ENCODE measurements around the gene ASPSCR1.

Gene ASPSCR1, protein sequence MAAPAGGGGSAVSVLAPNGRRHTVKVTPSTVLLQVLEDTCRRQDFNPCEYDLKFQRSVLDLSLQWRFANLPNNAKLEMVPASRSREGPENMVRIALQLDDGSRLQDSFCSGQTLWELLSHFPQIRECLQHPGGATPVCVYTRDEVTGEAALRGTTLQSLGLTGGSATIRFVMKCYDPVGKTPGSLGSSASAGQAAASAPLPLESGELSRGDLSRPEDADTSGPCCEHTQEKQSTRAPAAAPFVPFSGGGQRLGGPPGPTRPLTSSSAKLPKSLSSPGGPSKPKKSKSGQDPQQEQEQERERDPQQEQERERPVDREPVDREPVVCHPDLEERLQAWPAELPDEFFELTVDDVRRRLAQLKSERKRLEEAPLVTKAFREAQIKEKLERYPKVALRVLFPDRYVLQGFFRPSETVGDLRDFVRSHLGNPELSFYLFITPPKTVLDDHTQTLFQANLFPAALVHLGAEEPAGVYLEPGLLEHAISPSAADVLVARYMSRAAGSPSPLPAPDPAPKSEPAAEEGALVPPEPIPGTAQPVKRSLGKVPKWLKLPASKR

GRCh38 chr17:81977211-81977808, at the start of gene ASPSCR1:
Gene ASPSCR1 (plus strand): TSS chr17:81977629. CDS start chr17:81977647, 18 bp downstream.
- in situ Hi-C loops (cut with HindIII; ENCODE audit: low pct_unique_long_range_greater_than_20kb, low sequenced_read_pairs) = no loop called here
- no peak for TF ChIP-seq JUND (IDR thresholded peaks at IDR 0.05; ENCODE audit: low read depth)
- peak; percentile 69 to 95 for DNase-seq (ENCODE audit: low read depth in 1 of 2, low spot score in 1 of 2)

- peak; percentile 97 to 99 for DNase-seq (ENCODE audit: low read depth in 1 of 2, low spot score in 1 of 2)
- in situ Hi-C loops (cut with HindIII; ENCODE audit: low pct_unique_long_range_greater_than_20kb, low sequenced_read_pairs) = no loop called here
- no peak for TF ChIP-seq JUND (IDR thresholded peaks at IDR 0.05; ENCODE audit: low read depth)
Observed at GRCh38 chr17:81927653-81928543, 49.5 kb upstream of the ASPSCR1 start, which contains the start of gene MAFG. Gene MAFG (minus strand): TSS chr17:81927735. CDS start chr17:81923185, 4,550 bp downstream.

- no peak for TF ChIP-seq JUND (IDR thresholded peaks at IDR 0.05; ENCODE audit: low read depth)
- in situ Hi-C loops (cut with HindIII; ENCODE audit: low pct_unique_long_range_greater_than_20kb, low sequenced_read_pairs) = no loop called here
- peak; percentile 61 to 82 for DNase-seq (ENCODE audit: low read depth in 1 of 2, low spot score in 1 of 2)
Observed at GRCh38 chr17:81928544-81929252, 48.7 kb upstream of the ASPSCR1 start.

DNA sequence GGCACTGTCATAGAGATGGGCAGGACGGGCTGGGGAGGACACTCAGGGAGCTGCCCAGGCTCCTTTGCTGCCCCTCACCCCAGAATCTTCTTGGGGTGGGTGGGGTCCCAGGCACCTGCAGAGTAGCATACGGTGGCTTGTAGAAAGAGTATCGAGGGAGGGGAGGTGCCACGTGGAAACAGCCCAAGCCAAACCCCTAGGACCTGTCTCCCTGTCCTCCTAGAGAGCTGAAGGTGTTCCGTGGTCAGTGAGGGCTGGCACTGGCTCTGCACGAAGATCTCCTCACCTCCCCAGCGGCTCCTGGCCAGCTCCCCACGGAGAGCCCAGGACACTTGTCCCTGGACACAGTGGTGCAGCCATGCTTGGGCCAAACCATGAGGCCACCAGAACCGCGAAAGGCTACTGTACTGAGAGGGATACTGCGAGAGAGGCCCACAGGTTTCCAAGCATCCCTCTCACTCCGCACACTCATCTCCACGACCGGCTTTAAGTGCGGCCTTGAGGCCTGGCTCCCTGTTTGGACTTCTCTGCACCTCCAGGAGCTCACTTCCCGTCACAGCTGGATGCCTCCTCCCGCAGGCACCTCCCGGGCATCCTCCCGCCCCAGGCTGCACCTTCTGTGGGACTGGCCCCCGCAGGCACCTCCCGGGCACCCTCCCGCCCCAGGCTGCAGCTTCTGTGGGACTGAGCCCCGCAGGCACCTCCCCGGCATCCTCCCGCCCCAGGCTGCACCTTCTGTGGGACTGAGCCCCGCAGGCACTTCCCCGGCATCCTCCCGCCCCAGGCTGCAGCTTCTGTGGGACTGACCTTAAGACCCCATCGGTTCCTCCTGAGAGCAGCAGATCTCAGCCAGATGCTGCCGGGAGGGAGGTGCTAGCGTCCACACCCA, 47.9 kb upstream of the ASPSCR1 start:
- no peak for DNase-seq (ENCODE audit: low read depth in 1 of 2, low spot score in 1 of 2)
- in situ Hi-C loops (cut with HindIII; ENCODE audit: low pct_unique_long_range_greater_than_20kb, low sequenced_read_pairs) = no loop called here
- TF ChIP-seq JUND (IDR thresholded peaks at IDR 0.05; ENCODE audit: low read depth) = no peak

- in situ Hi-C loops (cut with HindIII; ENCODE audit: low pct_unique_long_range_greater_than_20kb, low sequenced_read_pairs) = no loop called here
- peak in 1 of 2 experiments; percentile 46 for DNase-seq (ENCODE audit: low read depth in 1 of 2, low spot score in 1 of 2)
- no peak for TF ChIP-seq JUND (IDR thresholded peaks at IDR 0.05; ENCODE audit: low read depth)
Observed at GRCh38 chr17:81930142-81931125, 47.0 kb upstream of the ASPSCR1 start.

GRCh38 chr17:81931189-81931556, 46.3 kb upstream of the ASPSCR1 start:
- TF ChIP-seq JUND (IDR thresholded peaks at IDR 0.05; ENCODE audit: low read depth) = no peak
- in situ Hi-C loops (cut with HindIII; ENCODE audit: low pct_unique_long_range_greater_than_20kb, low sequenced_read_pairs) = no loop called here
- no peak for DNase-seq (ENCODE audit: low read depth in 1 of 2, low spot score in 1 of 2)

DNA sequence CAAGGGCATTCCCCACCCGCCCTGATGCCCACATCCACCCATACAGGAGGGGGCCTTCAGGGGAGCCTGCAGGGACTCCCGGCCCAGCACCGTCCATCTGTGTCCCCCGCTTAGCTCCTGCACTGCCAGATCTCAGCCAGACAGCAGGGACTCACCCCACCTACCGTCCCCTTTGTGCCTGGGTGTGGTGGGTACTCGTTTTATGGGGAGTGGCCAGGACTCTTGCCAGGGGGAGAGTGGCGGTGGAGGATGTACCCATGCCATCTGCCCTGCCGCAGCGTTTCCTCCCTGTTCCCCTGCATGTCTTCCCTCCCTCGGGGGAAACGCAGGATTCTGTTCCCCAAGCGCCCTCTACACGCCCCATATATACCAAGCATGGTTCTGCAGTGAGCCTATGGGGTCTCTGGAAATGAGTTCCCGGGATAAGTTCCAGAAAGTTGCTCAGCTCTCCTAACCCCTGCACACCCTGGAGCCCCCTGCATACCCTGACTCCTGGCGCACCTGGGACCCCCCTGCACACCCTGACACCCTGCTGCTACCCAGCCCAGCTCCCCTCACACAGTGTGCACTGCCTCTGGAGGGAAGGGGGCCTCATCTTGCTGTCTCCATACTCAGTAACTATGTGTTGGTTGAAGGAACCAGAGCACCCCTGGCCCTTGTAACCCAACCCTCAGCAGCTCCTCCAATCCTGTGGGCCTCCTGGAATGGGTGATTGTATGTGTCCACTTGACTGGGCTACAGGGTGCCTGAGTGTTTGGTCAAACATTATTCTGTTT, 45.7 kb upstream of the ASPSCR1 start:
- no peak for DNase-seq (ENCODE audit: low read depth in 1 of 2, low spot score in 1 of 2)
- TF ChIP-seq JUND (IDR thresholded peaks at IDR 0.05; ENCODE audit: low read depth) = no peak
- in situ Hi-C loops (cut with HindIII; ENCODE audit: low pct_unique_long_range_greater_than_20kb, low sequenced_read_pairs) = no loop called here

DNA sequence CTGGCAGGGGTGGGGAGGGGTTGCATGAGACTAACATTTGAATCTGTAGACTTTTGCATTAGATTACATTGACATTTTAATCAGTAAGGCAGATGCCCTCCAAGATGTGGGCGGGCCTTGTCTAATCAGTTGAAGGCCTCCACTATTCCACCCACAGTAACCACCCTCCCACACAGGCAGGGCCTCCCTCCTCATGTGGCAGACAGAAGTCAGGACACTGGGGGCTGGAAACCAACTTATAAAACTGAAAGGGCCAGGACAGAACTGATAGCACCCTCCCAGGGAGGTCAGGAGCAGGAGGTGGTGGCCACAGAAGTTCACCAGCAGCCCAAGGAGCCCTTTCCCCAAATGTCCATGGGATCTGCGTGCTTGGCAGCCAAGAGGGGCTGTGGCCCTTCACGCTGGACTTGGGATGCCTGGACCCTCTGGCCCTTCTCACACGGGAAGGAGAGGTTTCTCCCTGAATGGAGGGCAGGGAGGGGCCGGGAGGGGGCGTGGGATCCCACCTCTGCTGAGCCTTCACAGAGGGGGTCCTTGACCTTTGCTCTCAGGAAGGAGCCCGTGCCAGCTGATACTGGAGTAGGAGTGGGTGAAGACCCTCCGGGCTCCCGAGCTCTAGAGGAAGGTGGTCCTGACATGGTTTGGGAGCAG, 45.0 kb upstream of the ASPSCR1 start:
- no peak for TF ChIP-seq JUND (IDR thresholded peaks at IDR 0.05; ENCODE audit: low read depth)
- in situ Hi-C loops (cut with HindIII; ENCODE audit: low pct_unique_long_range_greater_than_20kb, low sequenced_read_pairs) = no loop called here
- DNase-seq (ENCODE audit: low read depth in 1 of 2, low spot score in 1 of 2) = no peak

- TF ChIP-seq JUND (IDR thresholded peaks at IDR 0.05; ENCODE audit: low read depth) = no peak
- no peak for DNase-seq (ENCODE audit: low read depth in 1 of 2, low spot score in 1 of 2)
- in situ Hi-C loops (cut with HindIII; ENCODE audit: low pct_unique_long_range_greater_than_20kb, low sequenced_read_pairs) = no loop called here
Observed at GRCh38 chr17:81933178-81933699, 44.2 kb upstream of the ASPSCR1 start.
